HepG2 (cell line): ENCODE data around the gene THRA. TPM values are rescaled to one million over a fixed set of nuclear protein-coding genes. Genes with fewer than 3 reads are reported as not detected.

Source experiments
- ATF7 ChIP-seq, 2 experiments: fragments of 450-650 bp in 1 of 2; sonication (generic) in 1 of 2; formaldehyde crosslinking in 1 of 2; IDR thresholded peaks; 2 replicates each; pipeline versions ENCODE4 v1.4.0 to v1.6.1; 2016 to 2020; ENCODE audit warnings: antibody characterized with exemption in 1 of 2, mild to moderate bottlenecking in 1 of 2, missing genetic modification reagents in 1 of 2
- BRD4 ChIP-seq: sonication (generic); formaldehyde crosslinking; IDR thresholded peaks from 2 replicates; pipeline ENCODE4 v1.4.0; 2020; ENCODE audit warnings: missing genetic modification reagents
- DPF2 ChIP-seq: sonication (generic); formaldehyde crosslinking; IDR thresholded peaks from 2 replicates; pipeline ENCODE4 v1.4.0; 2020; ENCODE audit warnings: mild to moderate bottlenecking, low read depth, missing genetic modification reagents, borderline replicate concordance
- FOXO1 ChIP-seq: sonication (generic); formaldehyde crosslinking; IDR thresholded peaks from 2 replicates; pipeline ENCODE4 v1.4.0; 2020; ENCODE audit warnings: missing genetic modification reagents
- GATAD2A ChIP-seq: IDR thresholded peaks from 2 replicates; pipeline ENCODE4 v1.6.1; 2016
- HDAC2 ChIP-seq: sonication (generic); formaldehyde crosslinking; IDR thresholded peaks from 2 replicates; pipeline ENCODE4 v1.4.0; 2020; ENCODE audit warnings: missing genetic modification reagents
- MLLT10 ChIP-seq: sonication (generic); formaldehyde crosslinking; IDR thresholded peaks from 2 replicates; pipeline ENCODE4 v1.4.0; 2020; ENCODE audit warnings: missing genetic modification reagents
- NKX3-1 ChIP-seq: sonication (generic); formaldehyde crosslinking; IDR thresholded peaks from 2 replicates; pipeline ENCODE4 v1.5.0; 2020; ENCODE audit warnings: missing genetic modification reagents
- NR2F6 ChIP-seq, 2 experiments: IDR thresholded peaks; 2 replicates each; pipeline ENCODE4 v1.6.1; 2016; ENCODE audit warnings: antibody characterized with exemption in 1 of 2, mild to moderate bottlenecking in 1 of 2
- PCBP2 ChIP-seq: fragments of 200-400 bp; formaldehyde crosslinking; optimal IDR thresholded peaks from 2 replicates; pipeline ENCODE3; 2018; ENCODE audit warnings: low read length, low read depth; ENCODE audit not compliant: poor library complexity, severe bottlenecking
- POLR2AphosphoS2 ChIP-seq: IDR thresholded peaks from 2 replicates; pipeline ENCODE4 v1.6.1; 2011; ENCODE audit warnings: low read depth, low read length, improper control_type of control experiment
- RFXANK ChIP-seq: IDR thresholded peaks from 2 replicates; pipeline ENCODE4 v1.6.1; 2016
- SALL1 ChIP-seq: sonication (generic); formaldehyde crosslinking; IDR thresholded peaks from 2 replicates; pipeline ENCODE4 v1.8.0; 2022; ENCODE audit warnings: mild to moderate bottlenecking, missing genetic modification reagents
- TOPORS ChIP-seq: sonication (generic); formaldehyde crosslinking; IDR thresholded peaks from 2 replicates; pipeline ENCODE4 v1.8.0; 2023; ENCODE audit warnings: mild to moderate bottlenecking, missing genetic modification reagents
- ZFP1 ChIP-seq: IDR thresholded peaks from 2 replicates; pipeline ENCODE4 v1.6.1; 2016
- ZNF749 ChIP-seq: sonication (generic); formaldehyde crosslinking; IDR thresholded peaks from 2 replicates; pipeline ENCODE4 v1.8.0; 2022; ENCODE audit warnings: mild to moderate bottlenecking, missing genetic modification reagents, moderate library complexity, borderline replicate concordance
- ZNF773 ChIP-seq: sonication (generic); formaldehyde crosslinking; IDR thresholded peaks from 2 replicates; pipeline ENCODE4 v1.4.0; 2020; ENCODE audit warnings: missing genetic modification reagents, borderline replicate concordance
- ZNF850 ChIP-seq: sonication (generic); formaldehyde crosslinking; conservative IDR thresholded peaks from 2 replicates; pipeline ENCODE4 v1.9.0; 2021; ENCODE audit warnings: mild to moderate bottlenecking, missing genetic modification reagents
- polyA plus RNA-seq, 8 experiments: library from polyadenylated mRNA; depleted of rRNA in 3 of 8; stranded (reverse) in 7 of 8; unstranded in 1 of 8; fragments of >200 nt; fragmentation: Illumina TruSeq in 4 of 8; extraction: Trizol in 4 of 8; gene quantifications; 2 replicates each; pipeline versions ENCODE4 v1.2.1 to v1.2.3, GENCODE V29; 2011 to 2016; ENCODE audit warnings: low read depth in 4 of 8, missing spikeins in 1 of 8, mixed read lengths in 1 of 8; ENCODE audit not compliant: insufficient read depth in 1 of 8
- total RNA-seq, 5 experiments: library from RNA; depleted of rRNA; stranded (reverse); fragments of >200 nt; fragmentation: Illumina TruSeq; extraction: Trizol; gene quantifications; 2 replicates each; pipeline ENCODE4 v1.2.3, GENCODE V29; 2016; ENCODE audit warnings: low read depth in 1 of 5
- TF ChIP-seq, protein P1 (sequence below): sonication (generic); formaldehyde crosslinking; conservative IDR thresholded peaks from 2 replicates; pipeline ENCODE4 v1.8.0; 2022; ENCODE audit warnings: mild to moderate bottlenecking, moderate library complexity, missing genetic modification reagents
- TF ChIP-seq, protein P2 (sequence below): sonication (generic); formaldehyde crosslinking; IDR thresholded peaks from 2 replicates; pipeline ENCODE4 v1.4.0; 2020; ENCODE audit warnings: missing genetic modification reagents, borderline replicate concordance
- TF ChIP-seq, protein P3 (sequence below): IDR thresholded peaks from 2 replicates; pipeline ENCODE4 v1.6.1; 2016; ENCODE audit warnings: low read depth, borderline replicate concordance
- TF ChIP-seq, protein P4 (sequence below): sonication (generic); formaldehyde crosslinking; IDR thresholded peaks from 2 replicates; pipeline ENCODE4 v1.9.0; 2021; ENCODE audit warnings: missing genetic modification reagents, borderline replicate concordance

THRA gene
- total and polyA plus RNA-seq, 2 of the 13 experiments (the other 11 are each of a cell fraction or from before 2014, with no cell fraction given) = 8.0 to 9.9 TPM

DNA sequence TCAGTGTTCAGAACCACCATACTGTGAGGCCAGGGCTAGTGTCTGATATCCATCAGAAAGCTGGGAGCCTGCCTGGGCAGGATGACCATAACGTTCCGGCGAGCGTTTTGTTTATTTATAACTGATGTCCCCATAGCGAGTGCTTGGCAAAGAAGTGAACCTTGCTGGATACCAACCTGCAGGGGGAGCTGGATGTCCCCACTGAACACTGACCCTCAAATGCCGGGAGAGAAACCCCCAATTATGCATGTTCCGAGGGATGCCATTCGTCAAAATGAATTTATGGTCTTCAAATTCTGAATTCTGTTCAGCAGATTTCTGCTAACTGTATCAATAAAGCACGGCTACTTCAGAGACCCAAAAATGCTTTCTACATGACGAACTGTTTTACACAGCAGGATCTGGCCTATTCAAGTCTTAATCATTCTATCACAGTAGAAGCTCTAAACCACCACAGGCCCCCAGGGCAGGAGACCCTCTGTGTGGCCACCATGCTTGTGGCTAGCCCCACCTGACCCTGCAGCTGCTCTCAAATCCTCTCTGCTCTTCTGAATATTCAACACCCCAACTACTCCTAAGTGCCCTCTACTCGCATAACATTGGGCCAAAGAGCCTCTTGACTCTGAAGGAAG, 23.8 kb upstream of the THRA start (continued):
- TF ChIP-seq MLLT10 (CRISPR knock-in tag) (no peak), DPF2 (CRISPR knock-in tag) (no peak), POLR2AphosphoS2 (no peak), FOXO1 (CRISPR knock-in tag) (peak; percentile 37; the same call in 1 of the 2 replicates), RFXANK (CRISPR knock-in tag) (no peak), HDAC2 (CRISPR knock-in tag) (0 out of 2 replicates have a peak, but pooled peaks have one; percentile 35), TOPORS (CRISPR knock-in tag) (no peak), PCBP2 (no peak), ZFP1 (CRISPR knock-in tag) (no peak), NKX3-1 (CRISPR knock-in tag) (no peak), ATF7 (IDR thresholded peaks at IDR 0.05) (no peak), ATF7 (CRISPR knock-in tag; IDR thresholded peaks at IDR 0.05) (no peak), SALL1 (CRISPR knock-in tag) (0 out of 2 replicates have a peak, but pooled peaks have one; percentile 33), ZNF850 (CRISPR knock-in tag) (no peak), NR2F6 (IDR thresholded peaks at IDR 0.05) (no peak), NR2F6 (CRISPR knock-in tag; IDR thresholded peaks at IDR 0.05) (0 out of 2 replicates have a peak, but pooled peaks have one; percentile 13), ZNF773 (CRISPR knock-in tag) (no peak), GATAD2A (CRISPR knock-in tag) (peak; percentile 62; the same call in 1 of the 2 replicates), BRD4 (no peak), ZNF749 (CRISPR knock-in tag) (no peak)
- TF ChIP-seq, protein P1, sequence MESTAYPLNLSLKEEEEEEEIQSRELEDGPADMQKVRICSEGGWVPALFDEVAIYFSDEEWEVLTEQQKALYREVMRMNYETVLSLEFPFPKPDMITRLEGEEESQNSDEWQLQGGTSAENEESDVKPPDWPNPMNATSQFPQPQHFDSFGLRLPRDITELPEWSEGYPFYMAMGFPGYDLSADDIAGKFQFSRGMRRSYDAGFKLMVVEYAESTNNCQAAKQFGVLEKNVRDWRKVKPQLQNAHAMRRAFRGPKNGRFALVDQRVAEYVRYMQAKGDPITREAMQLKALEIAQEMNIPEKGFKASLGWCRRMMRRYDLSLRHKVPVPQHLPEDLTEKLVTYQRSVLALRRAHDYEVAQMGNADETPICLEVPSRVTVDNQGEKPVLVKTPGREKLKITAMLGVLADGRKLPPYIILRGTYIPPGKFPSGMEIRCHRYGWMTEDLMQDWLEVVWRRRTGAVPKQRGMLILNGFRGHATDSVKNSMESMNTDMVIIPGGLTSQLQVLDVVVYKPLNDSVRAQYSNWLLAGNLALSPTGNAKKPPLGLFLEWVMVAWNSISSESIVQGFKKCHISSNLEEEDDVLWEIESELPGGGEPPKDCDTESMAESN (CRISPR knock-in tag) = no peak
- TF ChIP-seq, protein P2, sequence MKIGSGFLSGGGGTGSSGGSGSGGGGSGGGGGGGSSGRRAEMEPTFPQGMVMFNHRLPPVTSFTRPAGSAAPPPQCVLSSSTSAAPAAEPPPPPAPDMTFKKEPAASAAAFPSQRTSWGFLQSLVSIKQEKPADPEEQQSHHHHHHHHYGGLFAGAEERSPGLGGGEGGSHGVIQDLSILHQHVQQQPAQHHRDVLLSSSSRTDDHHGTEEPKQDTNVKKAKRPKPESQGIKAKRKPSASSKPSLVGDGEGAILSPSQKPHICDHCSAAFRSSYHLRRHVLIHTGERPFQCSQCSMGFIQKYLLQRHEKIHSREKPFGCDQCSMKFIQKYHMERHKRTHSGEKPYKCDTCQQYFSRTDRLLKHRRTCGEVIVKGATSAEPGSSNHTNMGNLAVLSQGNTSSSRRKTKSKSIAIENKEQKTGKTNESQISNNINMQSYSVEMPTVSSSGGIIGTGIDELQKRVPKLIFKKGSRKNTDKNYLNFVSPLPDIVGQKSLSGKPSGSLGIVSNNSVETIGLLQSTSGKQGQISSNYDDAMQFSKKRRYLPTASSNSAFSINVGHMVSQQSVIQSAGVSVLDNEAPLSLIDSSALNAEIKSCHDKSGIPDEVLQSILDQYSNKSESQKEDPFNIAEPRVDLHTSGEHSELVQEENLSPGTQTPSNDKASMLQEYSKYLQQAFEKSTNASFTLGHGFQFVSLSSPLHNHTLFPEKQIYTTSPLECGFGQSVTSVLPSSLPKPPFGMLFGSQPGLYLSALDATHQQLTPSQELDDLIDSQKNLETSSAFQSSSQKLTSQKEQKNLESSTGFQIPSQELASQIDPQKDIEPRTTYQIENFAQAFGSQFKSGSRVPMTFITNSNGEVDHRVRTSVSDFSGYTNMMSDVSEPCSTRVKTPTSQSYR (CRISPR knock-in tag) = no peak
- TF ChIP-seq, protein P3, sequence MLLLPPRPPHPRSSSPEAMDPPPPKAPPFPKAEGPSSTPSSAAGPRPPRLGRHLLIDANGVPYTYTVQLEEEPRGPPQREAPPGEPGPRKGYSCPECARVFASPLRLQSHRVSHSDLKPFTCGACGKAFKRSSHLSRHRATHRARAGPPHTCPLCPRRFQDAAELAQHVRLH (CRISPR knock-in tag) = no peak
- TF ChIP-seq, protein P4, sequence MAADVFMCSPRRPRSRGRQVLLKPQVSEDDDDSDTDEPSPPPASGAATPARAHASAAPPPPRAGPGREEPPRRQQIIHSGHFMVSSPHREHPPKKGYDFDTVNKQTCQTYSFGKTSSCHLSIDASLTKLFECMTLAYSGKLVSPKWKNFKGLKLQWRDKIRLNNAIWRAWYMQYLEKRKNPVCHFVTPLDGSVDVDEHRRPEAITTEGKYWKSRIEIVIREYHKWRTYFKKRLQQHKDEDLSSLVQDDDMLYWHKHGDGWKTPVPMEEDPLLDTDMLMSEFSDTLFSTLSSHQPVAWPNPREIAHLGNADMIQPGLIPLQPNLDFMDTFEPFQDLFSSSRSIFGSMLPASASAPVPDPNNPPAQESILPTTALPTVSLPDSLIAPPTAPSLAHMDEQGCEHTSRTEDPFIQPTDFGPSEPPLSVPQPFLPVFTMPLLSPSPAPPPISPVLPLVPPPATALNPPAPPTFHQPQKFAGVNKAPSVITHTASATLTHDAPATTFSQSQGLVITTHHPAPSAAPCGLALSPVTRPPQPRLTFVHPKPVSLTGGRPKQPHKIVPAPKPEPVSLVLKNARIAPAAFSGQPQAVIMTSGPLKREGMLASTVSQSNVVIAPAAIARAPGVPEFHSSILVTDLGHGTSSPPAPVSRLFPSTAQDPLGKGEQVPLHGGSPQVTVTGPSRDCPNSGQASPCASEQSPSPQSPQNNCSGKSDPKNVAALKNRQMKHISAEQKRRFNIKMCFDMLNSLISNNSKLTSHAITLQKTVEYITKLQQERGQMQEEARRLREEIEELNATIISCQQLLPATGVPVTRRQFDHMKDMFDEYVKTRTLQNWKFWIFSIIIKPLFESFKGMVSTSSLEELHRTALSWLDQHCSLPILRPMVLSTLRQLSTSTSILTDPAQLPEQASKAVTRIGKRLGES (CRISPR knock-in tag) = no peak
